HG03457 (cell line): Measurements from ENCODE around the gene CYP17A1.
"Not testable (repeated sequence)": the region's sequence is repeated elsewhere in the genome, so short reads cannot be mapped to it uniquely, and the experiment has no call there.

Experiments used
- ATAC-seq: cut with Tn5 transposase; IDR thresholded peaks from one replicate; pipeline ENCODE4 v1.9.1; 2021; ENCODE audit warnings: moderate number of reproducible peaks; ENCODE audit not compliant: unreplicated experiment

CYP17A1 gene

DNA sequence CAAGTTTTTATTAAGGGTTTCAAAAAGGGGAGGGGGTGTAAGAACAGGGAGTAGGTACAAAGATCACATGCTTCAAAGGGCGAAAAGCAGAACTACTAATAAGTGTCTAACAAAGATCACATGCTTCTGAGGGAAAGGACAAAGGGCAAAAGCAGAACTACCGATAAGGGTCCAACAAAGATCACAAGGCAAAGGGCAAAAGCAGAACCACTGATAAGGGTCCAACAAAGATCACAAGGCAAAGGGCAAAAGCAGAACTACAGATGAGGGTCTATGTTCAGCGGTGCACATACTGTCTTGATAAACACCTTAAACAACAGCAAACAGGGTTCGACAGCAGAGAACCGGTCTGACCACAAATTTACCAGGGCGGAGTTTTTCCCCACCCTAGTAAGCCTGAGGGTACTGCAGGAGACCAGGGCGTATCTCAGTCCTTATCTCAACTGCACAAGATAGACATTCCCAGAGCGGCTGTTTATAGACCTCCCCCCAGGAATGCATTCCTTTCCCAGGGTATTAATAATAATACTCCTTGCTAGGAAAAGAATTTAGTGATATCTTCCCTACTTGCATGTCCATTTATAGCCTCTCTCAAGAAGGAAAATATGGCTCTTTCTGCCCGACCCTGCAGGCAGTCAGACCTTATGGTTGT, 1.2 kb upstream of the CYP17A1 start:
- ATAC-seq = not testable (repeated sequence)

DNA sequence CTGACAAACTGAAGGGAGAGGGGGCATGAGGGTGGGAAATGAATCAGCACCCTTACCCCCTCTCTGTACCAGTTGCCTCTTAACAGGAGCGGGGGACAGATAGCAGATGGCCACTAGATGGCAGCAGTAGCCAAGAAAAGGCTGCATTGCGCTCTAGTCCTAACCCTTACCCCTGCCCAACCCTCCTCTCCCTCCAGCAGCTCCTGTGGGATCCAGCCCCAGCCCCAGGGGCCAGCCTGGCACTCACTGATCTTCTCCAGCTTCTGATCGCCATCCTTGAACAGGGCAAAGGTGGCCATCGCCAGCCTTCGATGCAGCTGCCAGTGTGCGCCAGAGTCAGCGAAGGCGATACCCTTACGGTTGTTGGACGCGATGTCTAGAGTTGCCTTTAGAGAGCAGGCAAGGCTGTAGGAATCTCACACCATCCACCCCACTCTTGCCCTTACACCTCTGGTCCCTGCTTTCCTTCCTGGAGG, 2.2 kb downstream of the CYP17A1 start:
- ATAC-seq = no peak

DNA sequence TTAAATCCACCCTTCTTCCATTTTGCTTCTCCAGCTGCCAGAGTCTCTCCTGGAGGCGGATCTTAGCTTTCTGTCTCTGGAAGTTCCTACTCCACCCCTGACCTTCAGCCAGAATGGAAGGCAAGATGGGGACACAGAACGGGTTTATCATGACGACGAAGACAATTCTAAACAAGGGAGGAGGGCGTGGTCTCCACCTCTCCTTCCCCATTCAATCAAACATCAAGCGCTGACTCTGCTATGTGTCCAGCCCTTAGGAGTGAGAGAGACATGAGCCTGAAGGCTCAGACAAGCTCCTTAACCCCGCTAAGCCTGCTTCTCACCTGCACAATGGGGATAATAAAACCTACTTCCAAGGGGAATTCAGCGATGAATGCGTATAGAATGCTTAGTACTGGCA, 3.1 kb downstream of the CYP17A1 start:
- no peak for ATAC-seq

DNA sequence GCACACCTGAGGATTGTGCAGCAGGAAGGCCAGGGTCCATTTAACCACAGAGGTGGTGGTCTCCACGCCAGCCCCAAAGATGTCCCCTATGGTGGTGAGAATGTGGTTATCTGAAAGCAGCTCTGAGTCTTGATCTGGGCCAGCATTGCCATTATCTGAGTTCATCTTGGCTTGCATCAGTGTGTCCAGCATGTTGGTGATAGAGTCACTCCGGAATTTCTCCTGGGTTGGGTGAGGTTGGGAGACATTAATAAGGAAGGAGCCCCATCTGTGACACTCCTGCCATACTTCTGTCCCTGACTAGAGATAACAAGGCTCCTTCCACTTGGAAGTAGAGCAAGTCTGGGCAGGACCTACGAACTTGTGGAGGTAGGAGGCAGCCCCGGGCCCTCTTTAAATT, 4.2 kb downstream of the CYP17A1 start:
- ATAC-seq = no peak

DNA sequence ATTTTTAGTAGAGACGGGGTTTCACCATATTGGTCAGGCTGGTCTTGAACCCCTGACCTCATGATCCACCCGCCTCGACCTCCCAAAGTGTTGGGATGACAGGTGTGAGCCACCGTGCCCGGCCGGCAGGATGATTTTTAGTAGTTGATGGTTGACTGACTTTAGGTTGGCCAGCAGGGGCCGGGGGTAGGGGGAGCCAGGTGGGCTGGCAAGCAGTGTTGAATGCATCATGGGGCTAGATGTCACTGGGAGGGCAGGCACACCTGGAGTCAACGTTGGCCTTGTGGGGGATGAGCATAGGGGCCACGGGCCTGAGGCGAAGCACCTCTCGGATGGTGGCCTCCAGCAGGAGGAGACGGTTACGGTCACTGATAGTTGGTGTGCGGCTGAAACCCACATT, 5.0 kb downstream of the CYP17A1 start:
- no peak for ATAC-seq

DNA sequence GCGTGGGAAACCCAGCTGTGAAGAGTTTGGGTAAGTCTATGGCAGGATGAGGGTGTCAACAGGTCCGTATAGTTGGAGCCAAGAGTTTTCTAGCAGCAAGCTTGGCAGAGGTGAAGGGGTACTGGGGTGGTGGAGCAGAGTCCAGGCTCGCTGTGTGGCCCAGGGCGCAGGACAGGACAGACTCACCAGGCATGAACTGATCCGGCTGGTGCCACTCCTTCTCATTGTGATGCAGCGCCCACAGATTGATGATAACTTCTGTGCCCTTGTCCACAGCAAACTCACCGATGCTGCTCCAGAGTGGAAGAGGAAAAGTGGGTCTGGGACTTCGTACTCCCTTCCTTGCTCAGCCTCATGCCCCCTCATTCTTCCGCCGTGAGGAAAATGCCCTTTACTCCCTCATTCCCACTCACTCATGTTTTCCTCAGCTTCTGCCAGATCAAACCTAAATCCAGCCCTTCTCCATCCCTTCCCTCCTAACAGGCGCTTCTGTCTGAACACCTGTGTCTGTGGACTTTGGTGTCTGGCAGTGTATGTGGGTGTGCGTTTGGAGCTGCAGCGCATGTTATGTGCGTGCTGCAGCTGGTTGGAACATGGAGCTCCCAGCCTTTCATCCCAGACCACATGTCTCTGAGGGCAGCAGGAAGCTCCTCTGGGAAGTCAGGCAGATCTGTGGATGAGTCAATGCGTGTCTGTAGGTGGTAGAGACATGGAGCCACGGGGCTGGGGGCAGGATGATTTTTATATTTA, 5.7 kb downstream of the CYP17A1 start:
- no peak for ATAC-seq

DNA sequence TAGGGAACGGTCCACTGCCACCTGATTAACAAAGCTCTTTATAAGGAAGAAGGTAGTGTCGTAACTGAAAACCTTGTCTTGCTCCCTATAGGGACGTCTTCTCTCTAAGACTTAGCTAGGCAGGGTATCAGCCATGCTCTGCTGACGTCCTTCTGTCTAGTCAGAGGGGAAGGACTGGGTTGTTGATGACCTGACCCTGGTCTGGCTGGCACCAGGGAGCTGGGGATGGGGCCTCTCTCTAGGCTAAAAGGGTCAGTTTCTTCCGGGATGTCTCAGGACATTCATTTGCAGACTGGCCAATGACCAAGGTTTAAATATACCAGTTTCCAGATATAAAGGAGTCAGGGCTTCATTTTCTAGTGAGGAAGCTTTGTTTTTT, 9.6 kb downstream of the CYP17A1 start:
- no peak for ATAC-seq

DNA sequence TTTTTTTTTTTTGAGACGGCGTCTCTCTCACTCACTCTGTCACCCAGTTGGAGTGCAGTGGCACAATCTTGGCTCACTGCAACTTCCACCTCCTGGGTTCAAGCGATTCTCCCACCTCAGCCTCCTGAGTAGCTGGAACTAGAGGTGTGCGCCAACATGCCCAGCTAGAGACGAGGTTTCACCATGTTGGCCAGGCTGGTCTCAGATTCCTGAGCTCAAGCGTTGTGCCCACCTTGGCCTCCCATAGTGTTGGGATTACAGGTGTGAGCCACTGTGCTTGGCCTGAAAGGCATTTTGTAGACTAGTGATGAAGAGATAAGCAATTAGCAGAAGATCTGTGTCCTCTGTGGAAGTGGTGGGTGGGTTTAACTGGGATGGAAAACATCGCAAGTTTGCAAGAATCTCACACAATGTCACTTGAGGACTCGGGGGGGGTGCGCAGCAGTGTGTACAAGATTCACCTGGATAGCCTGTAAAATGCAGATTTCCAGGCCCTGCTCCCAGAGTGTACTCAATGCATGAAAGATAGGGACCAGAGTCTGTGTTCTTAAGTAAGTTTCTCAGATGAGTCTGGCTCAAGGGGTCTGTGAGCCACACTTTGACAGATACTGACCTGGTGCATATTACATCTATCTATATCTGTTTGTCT, 10.9 kb downstream of the CYP17A1 start:
- no peak for ATAC-seq

DNA sequence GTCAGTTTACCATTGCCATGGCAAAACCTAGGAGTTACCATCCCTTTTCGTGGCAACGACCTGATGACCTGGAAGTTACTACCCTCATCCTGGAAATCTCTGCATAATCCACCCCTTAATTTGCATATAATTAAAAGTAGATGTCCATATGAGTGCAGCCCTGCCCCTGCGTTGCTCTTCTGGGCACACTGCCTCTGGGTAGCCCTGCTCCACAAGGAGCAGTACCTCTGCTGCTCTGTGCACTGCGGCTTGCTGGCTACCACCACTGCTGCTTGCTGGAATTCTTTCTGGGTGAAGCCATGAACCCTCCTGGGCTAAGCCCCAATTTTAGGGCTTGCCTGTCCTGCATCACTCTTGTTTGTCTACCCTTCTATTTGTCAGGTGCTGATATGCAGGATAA, 12.5 kb downstream of the CYP17A1 start:
- ATAC-seq = no peak

DNA sequence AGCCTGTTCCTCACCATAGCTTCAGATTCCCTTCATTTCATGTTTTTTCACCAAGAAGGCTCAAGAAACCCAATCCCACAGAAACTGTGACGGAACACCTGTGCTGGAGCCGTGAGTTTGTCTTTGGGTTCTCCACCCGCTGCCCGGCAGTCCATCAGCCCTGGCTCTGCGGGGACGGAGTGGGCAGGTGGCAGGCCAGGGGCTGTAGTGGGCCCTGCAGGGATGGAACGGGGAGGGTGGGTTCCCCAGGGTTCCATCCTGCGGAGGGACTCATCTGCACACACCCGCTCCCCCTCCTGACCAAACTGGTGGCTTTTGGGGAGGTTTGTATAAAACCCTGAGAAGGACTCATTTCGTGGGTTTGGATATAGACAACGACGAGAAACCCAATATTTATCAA, 15.0 kb downstream of the CYP17A1 start:
- no peak for ATAC-seq

DNA sequence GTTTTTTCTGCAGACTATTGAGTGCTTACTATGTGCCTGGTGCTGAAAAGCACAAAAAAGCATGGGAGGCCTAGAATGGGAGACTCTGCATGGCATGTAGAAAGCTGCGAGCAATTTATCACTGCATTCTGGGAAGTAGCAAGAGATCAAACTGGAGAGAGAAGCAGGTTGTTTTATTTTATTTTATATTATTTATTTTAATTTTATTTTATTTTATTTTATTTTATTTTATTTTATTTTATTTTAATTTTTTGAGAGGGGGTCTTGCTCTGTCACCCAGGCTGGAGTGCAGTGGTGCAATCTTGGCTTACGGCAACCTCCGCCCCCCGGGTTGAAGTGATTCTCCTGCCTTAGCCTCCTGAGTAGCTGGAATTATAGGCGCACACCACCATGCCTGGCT, 17.2 kb downstream of the CYP17A1 start:
- ATAC-seq = not testable (repeated sequence)

DNA sequence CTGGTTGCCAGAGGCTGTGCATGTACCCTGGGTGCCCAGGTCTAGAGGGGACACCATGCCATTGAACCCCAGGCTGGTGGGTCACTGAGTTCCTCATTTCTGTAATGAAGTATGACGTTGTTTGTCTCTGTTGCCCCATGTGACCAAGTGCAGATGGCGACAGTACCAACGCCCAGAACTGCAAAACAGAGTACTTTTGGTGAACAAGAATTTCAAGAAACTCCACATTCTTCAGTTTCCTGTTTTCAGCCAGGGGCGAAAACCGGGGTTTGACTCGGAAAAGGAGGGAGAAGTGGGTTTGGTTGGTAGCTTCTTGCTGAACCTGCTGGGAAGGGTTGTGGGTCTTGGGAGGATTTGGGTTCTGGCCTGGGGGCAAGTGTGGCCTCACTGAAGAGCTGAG, 18.2 kb downstream of the CYP17A1 start:
- no peak for ATAC-seq

DNA sequence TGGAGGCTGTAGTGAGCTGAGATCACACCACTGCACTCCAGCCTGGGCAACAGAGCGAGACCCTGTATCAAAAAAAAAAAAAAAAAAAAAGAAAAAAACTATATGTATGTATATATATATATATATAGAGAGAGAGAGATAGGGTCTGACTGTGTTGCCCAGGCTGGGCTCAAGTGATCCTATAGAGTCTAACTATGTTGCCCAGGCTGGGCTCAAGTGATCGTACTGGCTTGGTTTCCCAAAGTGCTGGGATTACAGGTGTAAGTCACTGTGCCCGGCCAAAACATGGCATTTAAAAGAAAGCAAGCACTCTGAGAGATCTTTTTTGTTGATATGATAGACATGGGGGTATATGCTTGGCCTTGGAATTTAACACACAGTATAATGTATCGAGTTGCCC, 20.0 kb downstream of the CYP17A1 start:
- no peak for ATAC-seq

DNA sequence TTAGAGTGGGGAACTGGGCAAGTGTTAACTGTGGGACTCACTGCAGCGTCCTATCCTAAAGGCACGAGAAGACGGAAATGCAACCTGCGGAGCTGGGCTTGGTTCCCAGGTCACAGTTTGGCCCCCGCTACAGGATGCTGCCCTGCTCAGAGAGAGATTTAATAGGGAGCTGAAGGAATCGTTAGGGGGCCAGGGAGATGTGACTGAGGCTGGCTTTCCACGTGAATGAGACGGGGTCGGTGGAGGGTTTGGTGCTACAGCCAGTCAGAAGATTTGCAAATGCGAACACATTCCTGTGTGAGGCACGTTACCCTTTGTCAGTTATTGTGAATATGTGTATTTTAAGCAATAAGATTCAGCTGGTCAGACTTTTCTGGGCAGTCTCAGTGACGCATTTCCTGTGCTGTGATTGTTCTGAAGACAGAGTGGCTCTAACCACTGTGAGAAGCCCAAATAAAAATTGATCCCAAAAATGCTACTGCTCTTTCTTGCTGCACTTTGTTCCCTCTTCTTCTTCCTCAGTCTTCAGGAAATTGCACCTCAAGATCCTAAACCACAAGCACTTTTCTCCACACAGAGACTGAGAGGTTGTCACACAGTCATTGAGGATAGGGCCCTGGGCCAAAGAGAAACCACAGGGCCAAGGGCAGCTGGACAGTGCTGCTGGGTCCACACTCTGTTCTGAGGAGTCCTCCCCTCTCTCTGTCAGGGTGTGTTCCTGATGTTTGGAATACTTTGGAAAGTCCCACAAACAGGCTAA, 21.2 kb downstream of the CYP17A1 start:
- ATAC-seq = no peak

DNA sequence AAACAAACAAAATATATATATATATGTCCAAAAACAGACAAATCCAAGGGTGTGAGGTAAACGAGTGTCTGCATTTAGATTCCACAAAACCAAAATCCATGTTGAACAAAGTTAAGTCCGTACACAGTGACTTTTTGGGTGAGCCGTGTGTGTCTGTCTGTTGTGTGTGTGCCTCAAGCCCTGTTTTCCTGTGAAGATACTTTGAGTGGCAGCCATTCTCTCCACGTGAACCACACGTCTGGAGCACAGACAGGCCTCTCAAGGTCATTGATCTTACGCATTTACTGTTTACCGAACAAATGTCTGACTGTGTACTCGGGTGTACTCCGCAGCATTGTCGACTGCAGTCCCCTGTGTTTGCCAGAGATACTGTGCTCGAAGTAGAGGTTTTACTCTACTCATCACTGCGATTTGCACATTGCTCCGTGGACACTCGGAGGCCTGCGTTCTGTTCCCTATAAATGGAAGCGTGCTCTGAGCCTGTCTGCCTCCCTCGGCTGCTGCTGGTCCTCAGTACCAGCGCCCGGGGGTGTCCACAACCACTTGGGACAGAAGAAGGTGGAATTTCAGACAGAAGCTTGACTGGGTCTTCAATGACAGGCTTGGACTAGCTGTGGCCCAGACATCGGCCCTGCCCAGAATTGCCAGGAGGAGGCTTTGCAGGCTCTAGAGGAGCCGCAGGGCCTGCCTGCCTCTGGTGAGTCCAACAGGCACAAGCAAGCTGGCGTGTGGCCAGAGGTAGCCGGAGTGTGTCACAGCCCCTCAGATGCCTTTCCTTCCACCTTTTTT, 22.1 kb downstream of the CYP17A1 start:
- no peak for ATAC-seq

DNA sequence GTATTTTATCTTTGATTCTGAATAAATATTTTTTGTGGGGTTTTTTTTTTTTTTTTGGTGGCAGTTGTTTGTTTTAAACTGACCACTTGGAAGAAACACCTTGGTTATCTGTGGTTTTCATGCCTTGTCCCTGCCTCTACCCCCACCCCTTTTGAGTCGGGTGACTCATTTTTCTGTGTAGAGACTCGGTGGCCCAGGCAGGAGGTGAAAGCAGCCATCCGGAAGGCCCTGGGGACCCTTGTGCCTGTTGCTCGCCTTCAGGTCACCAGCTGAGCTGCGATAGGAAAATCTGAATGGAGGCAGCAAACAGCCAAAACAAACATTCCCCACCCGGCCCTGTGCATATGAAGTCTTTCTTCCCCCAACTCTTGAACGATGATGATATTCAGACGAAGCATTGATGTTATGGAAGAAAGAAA, 22.8 kb downstream of the CYP17A1 start:
- ATAC-seq = no peak

DNA sequence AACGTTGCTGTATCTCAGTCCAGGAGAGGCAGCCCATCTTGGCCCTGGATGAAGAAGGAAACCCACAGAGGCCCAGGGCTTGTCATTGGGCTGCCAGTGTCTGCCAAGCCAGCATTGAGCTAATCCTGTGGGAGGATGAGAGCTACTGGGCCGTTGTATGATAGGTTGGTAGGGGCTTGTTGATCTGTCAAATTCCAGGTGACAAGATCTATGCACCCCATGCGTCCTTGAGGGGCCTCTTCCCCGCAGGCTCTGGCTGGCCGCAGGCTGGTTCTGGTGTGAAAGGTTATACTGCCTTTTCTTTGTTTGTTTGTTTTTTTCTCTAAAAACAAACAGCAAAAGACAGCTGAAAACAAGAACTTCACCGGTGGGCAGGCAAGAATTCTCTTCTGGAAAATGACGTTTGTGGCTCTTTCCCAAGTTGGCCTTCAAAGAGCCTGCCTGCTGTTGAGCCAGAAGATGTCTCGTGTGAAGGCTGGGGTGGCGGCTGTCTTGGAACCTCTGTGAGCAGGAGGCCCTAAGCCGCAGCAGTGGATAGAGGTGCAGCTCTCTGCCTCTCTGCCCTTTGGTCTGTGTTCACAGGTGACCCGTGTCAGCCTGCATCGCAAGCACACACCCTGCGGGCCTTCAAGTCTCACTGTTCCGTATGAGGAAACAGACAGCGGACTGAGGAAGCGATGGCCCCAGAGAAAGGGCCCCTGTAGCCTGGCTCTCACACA, 23.3 kb downstream of the CYP17A1 start:
- no peak for ATAC-seq

DNA sequence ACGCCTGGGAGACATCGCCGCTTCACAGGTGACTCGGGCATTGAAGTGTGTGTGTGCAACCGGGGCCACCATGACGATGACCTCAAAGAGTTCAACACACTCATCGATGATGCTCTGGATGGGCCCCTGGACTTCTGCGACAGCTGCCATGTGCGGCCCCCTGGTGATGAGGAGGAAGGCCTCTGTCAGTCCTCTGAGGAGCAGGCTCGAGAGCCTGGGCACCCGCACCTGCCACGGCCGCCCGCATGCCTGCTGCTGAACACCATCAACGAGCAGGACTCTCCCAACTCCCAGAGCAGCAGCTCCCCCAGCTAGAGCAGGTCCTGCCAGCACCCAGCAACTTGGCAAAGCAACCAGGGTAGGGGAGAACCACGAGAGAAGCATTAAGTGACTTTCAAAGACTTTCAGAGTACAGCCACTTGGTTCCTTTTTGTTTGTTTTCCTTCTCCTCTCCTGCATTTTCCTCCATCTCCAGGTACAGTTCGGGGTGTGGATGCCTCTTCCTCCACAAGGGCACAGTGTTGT, 24.1 kb downstream of the CYP17A1 start:
- ATAC-seq = no peak

DNA sequence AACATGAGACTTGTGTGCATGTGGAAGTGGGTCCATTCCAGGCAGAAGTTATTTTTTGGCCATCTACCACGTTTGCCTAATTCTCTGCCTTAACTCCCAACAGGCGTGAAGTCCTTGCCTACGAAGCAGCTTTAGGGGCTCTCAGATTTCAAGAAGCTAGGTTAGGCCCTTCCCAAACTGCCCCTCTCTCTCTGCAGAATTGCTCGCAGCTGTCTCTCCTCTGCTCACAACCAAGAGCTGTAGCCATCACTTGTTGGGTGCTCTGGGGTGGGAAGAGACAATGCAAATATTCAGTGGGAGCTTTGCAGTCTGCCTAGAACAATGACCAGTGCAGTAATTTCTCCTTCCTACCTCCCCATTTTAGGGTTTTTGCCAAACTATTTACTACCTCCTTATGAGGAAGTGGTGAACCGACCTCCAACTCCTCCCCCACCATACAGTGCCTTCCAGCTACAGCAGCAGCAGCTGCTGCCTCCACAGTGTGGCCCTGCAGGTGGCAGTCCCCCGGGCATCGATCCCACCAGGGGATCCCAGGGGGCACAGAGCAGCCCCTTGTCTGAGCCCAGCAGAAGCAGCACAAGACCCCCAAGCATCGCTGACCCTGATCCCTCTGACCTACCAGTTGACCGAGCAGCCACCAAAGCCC, 24.9 kb downstream of the CYP17A1 start:
- ATAC-seq = no peak
